Calu3 (cell line): Measurements from ENCODE around the gene TBC1D1. TPM values are rescaled to one million over a fixed set of nuclear protein-coding genes. Genes with fewer than 3 reads are reported as not detected.
A peak's percentile ranks its signal among the peaks of the same experiment; 100 is the strongest.

Source experiments
- BruUV-seq: library from RNA; stranded (reverse); fragments of 400-500 nt; replicated peaks from 2 replicates; lab custom pipeline; 2021; lab: Mats Ljungman, UMichigan
- CTCF ChIA-PET: fragments of 300-600 bp; sonication (Branson Sonifier 250); formaldehyde crosslinking; loops from one replicate; lab custom pipeline; 2022; ENCODE audit warnings: antibody characterized with exemption; lab: Charles Lee
- DNase-seq: peaks from one replicate; pipeline ENCODE4 v3.0.0; 2022
- H3K27ac Mint-ChIP-seq: one replicate; pipeline ENCODE4 v1.8.0; 2022; ENCODE audit warnings: mixed read lengths; ENCODE audit not compliant: unreplicated experiment
- H3K27me3 Mint-ChIP-seq: one replicate; pipeline ENCODE4 v1.8.0; 2022; ENCODE audit warnings: mixed read lengths; ENCODE audit not compliant: unreplicated experiment
- H3K36me3 Mint-ChIP-seq: one replicate; pipeline ENCODE4 v1.8.0; 2022; ENCODE audit warnings: mild to moderate bottlenecking, moderate library complexity, mixed read lengths; ENCODE audit not compliant: insufficient read depth, unreplicated experiment
- H3K4me1 Mint-ChIP-seq: one replicate; pipeline ENCODE4 v1.8.0; 2022; ENCODE audit warnings: mild to moderate bottlenecking, low read depth, mixed read lengths; ENCODE audit not compliant: unreplicated experiment
- H3K4me3 Mint-ChIP-seq: one replicate; pipeline ENCODE4 v1.8.0; 2022; ENCODE audit warnings: mild to moderate bottlenecking, low read depth, moderate library complexity, mixed read lengths; ENCODE audit not compliant: unreplicated experiment
- H3K9me3 Mint-ChIP-seq: one replicate; pipeline ENCODE4 v1.8.0; 2022; ENCODE audit warnings: low read depth, mixed read lengths; ENCODE audit not compliant: unreplicated experiment
- intact Hi-C: fragments of 100-400 bp; cut with micrococcal nuclease; formaldehyde crosslinking; loops from one replicate; pipeline ENCODE4 v1.10.0; 2022; ENCODE audit not compliant: unreplicated experiment
- total RNA-seq: library from RNA; stranded (reverse); gene quantifications from 2 replicates; pipeline ENCODE4 v1.2.3, GENCODE V29; 2022
- TF ChIP-seq, protein P1 (sequence below): fragments of 200-600 bp; IDR thresholded peaks from one replicate; pipeline ENCODE4 v1.8.0; 2022; ENCODE audit warnings: antibody characterized with exemption; ENCODE audit not compliant: unreplicated experiment

Gene TBC1D1
- total RNA-seq, 1 experiment from 2014 or later, result 39.8 TPM

GRCh38 chr4:37976507-37976906 lies 85.6 kb downstream of the TBC1D1 start:
- H3K27ac Mint-ChIP-seq, result no peak overlapping the region
- H3K36me3 Mint-ChIP-seq, result peaks cover 6% of the 10 kb centered on the region
- no peaks in the 10 kb centered on the region for H3K27me3 Mint-ChIP-seq
- H3K4me3 Mint-ChIP-seq, result peak overlapping the region; percentile 67
- no peak for DNase-seq
- intact Hi-C loops, result no loop called here
- CTCF ChIA-PET, result no interaction called here
- TF ChIP-seq, protein P1, sequence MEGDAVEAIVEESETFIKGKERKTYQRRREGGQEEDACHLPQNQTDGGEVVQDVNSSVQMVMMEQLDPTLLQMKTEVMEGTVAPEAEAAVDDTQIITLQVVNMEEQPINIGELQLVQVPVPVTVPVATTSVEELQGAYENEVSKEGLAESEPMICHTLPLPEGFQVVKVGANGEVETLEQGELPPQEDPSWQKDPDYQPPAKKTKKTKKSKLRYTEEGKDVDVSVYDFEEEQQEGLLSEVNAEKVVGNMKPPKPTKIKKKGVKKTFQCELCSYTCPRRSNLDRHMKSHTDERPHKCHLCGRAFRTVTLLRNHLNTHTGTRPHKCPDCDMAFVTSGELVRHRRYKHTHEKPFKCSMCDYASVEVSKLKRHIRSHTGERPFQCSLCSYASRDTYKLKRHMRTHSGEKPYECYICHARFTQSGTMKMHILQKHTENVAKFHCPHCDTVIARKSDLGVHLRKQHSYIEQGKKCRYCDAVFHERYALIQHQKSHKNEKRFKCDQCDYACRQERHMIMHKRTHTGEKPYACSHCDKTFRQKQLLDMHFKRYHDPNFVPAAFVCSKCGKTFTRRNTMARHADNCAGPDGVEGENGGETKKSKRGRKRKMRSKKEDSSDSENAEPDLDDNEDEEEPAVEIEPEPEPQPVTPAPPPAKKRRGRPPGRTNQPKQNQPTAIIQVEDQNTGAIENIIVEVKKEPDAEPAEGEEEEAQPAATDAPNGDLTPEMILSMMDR, result no peak
- H3K4me1 Mint-ChIP-seq, result peaks cover 14% of the 10 kb centered on the region
- no peaks in the 10 kb centered on the region for H3K9me3 Mint-ChIP-seq
- no TSS peak for BruUV-seq

DNA sequence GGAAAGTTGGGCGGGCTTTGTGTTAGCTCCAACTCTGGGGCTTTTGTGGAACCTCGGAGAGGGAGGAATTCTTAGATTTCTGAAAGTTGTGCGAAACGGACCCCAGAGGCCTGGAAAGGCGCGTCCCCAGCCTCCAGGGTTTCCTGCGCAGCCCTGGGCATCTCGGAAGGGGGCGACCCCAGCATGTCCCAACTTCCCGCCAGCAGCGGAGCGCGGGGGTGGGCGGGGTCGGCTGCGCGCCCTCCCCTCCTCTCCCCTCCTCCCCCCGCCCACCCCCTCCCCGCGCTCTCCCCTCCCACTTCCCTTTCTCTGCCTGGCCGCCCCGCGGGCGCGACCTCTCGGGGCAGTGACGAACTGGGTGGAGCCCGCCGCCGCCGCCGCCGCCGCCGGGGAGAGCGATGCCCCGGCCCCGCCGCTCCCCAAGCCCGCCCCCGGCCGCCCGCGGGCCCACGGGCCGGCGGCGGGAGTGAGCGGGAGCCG lies 86.1 kb downstream of the TBC1D1 start:
- Mint-ChIP-seq H3K9me3 (no peaks in the 10 kb centered on the region), H3K36me3 (peaks cover 6% of the 10 kb centered on the region), H3K27ac (no peak overlapping the region), H3K27me3 (no peaks in the 10 kb centered on the region), H3K4me3 (peak overlapping the region; percentile 67), H3K4me1 (peaks cover 19% of the 10 kb centered on the region)
- intact Hi-C loops, result no loop called here
- DNase-seq, result peak; percentile 79
- no TSS peak for BruUV-seq
- TF ChIP-seq, protein P1, result no peak
- CTCF ChIA-PET, result no interaction called here

DNA sequence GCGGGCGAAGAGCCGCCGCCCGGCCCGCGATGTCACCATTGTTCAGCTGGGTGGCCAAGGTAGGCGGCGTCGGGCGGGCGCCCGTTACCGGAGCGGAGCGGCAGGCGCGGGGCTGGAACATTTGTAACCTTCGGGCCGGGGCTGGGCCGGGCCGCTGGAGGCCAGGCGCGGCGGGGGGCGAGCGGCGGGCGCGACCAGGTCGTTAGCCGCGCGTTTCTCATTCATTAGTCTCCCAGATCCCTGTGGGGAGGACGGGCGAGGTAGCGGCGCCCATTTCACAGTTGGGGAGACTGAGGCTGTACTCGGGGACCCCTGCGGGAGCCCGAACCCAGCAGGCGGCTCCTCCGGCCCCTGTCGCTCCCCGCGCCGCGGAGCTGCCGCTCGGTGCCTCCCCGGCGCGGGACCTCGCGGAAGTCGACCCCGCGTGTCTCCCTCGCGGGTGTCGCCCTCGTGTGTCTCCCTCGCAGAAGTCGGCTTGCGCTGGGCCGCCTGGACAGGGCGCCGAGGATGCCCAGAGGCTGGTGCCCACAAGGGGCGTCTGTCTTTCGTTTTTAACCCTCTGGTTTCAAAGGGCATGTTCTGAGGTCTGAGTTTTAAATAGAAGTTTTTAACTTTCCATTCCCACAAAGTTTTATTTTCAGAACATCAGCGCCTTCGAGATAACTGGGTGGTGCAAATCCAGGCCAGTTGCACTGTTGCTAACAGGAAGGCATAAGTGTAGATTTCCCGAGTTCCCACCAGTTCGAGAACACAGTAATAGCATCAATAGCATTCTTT lies 86.8 kb downstream of the TBC1D1 start:
- Mint-ChIP-seq H3K4me3 (peak overlapping the region; percentile 67), H3K27me3 (no peaks in the 10 kb centered on the region), H3K36me3 (peaks cover 6% of the 10 kb centered on the region), H3K9me3 (no peaks in the 10 kb centered on the region), H3K4me1 (peaks cover 25% of the 10 kb centered on the region), H3K27ac (peak overlapping the region; percentile 17)
- intact Hi-C loops, result no loop called here
- TF ChIP-seq, protein P1, result peak; percentile 19
- CTCF ChIA-PET, result no interaction called here
- BruUV-seq, result no TSS peak
- DNase-seq, result peak; percentile 59

- Mint-ChIP-seq H3K9me3 (no peaks in the 10 kb centered on the region), H3K27ac (peak overlapping the region; percentile 17), H3K36me3 (peaks cover 6% of the 10 kb centered on the region), H3K4me1 (peaks cover 26% of the 10 kb centered on the region), H3K27me3 (no peaks in the 10 kb centered on the region), H3K4me3 (peak overlapping the region; percentile 67)
- DNase-seq, result peak; percentile 28
- intact Hi-C loops, result no loop called here
- TF ChIP-seq, protein P1, result no peak
- BruUV-seq, result TSS peak; percentile 63
- CTCF ChIA-PET, result no interaction called here
Observed at GRCh38 chr4:37978248-37978924, 87.5 kb downstream of the TBC1D1 start.
